A549 (cell line): ENCODE data around the gene MSMB.

ENCODE experiments used
- HDAC2 ChIP-seq: fragments of 200-600 bp; sonication (generic); IDR thresholded peaks from 2 replicates; pipeline ENCODE4 v1.6.1; 2016
- JUNB ChIP-seq: fragments of >200 bp; sonication (Bioruptor Twin); formaldehyde crosslinking; IDR thresholded peaks from 2 replicates; pipeline ENCODE4 v1.6.1; 2016
- POLR2A ChIP-seq: IDR thresholded peaks from 2 replicates; pipeline ENCODE4 v1.6.1; 2012; ENCODE audit warnings: mild to moderate bottlenecking, low read length
- POLR2AphosphoS2 ChIP-seq: conservative IDR thresholded peaks from 2 replicates; pipeline ENCODE4 v1.6.1; 2012; ENCODE audit warnings: low read length, improper control_type of control experiment, inconsistent platforms
- TF ChIP-seq, protein P1 (sequence below): fragments of 450-650 bp; IDR thresholded peaks from 2 replicates; pipeline ENCODE4 v1.6.1; 2014; ENCODE audit warnings: antibody characterized with exemption
- TF ChIP-seq, protein P2 (sequence below): fragments of >200 bp; sonication (Bioruptor Twin); formaldehyde crosslinking; IDR thresholded peaks from 3 replicates; pipeline ENCODE4 v1.5.1; 2016
- TF ChIP-seq, protein P3 (sequence below): fragments of 200-600 bp; sonication (generic); IDR thresholded peaks from 2 replicates; pipeline ENCODE4 v1.6.1; 2016; ENCODE audit warnings: antibody characterized with exemption, mild to moderate bottlenecking, moderate library complexity

DNA sequence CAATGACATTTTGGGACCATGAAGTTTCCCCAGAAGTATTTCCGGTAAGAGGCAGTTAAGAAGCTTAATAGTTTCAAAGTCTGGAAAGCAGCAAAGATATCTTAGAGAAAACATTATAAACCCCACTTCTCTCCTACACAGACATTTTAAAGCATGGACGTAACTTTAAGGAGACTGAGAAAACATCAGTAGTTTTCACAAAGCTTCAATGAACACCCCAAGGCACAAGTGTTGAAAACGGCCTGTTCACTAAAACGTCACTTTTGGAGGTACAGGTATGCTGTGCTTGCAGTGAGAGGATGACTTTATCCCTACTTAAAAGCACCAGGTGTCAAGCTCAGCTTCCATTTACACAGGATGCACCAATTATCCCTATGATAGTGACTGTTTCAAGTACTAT is 40.7 kb downstream of the MSMB start:
- TF ChIP-seq, protein P1, sequence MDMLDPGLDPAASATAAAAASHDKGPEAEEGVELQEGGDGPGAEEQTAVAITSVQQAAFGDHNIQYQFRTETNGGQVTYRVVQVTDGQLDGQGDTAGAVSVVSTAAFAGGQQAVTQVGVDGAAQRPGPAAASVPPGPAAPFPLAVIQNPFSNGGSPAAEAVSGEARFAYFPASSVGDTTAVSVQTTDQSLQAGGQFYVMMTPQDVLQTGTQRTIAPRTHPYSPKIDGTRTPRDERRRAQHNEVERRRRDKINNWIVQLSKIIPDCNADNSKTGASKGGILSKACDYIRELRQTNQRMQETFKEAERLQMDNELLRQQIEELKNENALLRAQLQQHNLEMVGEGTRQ, result no peak
- TF ChIP-seq POLR2A (no peak), JUNB (no peak), POLR2AphosphoS2 (no peak), HDAC2 (no peak)
- TF ChIP-seq, protein P2, sequence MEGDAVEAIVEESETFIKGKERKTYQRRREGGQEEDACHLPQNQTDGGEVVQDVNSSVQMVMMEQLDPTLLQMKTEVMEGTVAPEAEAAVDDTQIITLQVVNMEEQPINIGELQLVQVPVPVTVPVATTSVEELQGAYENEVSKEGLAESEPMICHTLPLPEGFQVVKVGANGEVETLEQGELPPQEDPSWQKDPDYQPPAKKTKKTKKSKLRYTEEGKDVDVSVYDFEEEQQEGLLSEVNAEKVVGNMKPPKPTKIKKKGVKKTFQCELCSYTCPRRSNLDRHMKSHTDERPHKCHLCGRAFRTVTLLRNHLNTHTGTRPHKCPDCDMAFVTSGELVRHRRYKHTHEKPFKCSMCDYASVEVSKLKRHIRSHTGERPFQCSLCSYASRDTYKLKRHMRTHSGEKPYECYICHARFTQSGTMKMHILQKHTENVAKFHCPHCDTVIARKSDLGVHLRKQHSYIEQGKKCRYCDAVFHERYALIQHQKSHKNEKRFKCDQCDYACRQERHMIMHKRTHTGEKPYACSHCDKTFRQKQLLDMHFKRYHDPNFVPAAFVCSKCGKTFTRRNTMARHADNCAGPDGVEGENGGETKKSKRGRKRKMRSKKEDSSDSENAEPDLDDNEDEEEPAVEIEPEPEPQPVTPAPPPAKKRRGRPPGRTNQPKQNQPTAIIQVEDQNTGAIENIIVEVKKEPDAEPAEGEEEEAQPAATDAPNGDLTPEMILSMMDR, result no peak
- TF ChIP-seq, protein P3, sequence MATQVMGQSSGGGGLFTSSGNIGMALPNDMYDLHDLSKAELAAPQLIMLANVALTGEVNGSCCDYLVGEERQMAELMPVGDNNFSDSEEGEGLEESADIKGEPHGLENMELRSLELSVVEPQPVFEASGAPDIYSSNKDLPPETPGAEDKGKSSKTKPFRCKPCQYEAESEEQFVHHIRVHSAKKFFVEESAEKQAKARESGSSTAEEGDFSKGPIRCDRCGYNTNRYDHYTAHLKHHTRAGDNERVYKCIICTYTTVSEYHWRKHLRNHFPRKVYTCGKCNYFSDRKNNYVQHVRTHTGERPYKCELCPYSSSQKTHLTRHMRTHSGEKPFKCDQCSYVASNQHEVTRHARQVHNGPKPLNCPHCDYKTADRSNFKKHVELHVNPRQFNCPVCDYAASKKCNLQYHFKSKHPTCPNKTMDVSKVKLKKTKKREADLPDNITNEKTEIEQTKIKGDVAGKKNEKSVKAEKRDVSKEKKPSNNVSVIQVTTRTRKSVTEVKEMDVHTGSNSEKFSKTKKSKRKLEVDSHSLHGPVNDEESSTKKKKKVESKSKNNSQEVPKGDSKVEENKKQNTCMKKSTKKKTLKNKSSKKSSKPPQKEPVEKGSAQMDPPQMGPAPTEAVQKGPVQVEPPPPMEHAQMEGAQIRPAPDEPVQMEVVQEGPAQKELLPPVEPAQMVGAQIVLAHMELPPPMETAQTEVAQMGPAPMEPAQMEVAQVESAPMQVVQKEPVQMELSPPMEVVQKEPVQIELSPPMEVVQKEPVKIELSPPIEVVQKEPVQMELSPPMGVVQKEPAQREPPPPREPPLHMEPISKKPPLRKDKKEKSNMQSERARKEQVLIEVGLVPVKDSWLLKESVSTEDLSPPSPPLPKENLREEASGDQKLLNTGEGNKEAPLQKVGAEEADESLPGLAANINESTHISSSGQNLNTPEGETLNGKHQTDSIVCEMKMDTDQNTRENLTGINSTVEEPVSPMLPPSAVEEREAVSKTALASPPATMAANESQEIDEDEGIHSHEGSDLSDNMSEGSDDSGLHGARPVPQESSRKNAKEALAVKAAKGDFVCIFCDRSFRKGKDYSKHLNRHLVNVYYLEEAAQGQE, result no peak
